Astrocyte (in vitro differentiated cells and primary cell): ENCODE data around the gene YOD1. TPM values are rescaled to one million over a fixed set of nuclear protein-coding genes. Genes with fewer than 3 reads are reported as not detected.

ENCODE experiments used
- DNase-seq: peaks from one replicate; pipeline ENCODE4 v3.0.0-alpha.2; 2010; ENCODE audit warnings: low read depth
- FAIRE-seq: peaks from 2 replicates; lab custom pipeline; 2011; peaks lifted over from hg19 to GRCh38; lab: Jason Lieb, UNC
- H2AFZ ChIP-seq: 2 replicates; pipeline ENCODE4 v1.6.0; 2012; ENCODE audit warnings: low read depth, low read length, inconsistent platforms
- H3K27ac ChIP-seq: 2 replicates; pipeline ENCODE4 v1.5.1; 2011; ENCODE audit warnings: low read depth, low read length, inconsistent platforms
- H3K27me3 ChIP-seq: 2 replicates; pipeline ENCODE4 v1.6.0; 2011; ENCODE audit warnings: low read length, inconsistent platforms; ENCODE audit not compliant: insufficient read depth
- H3K36me3 ChIP-seq: 2 replicates; pipeline ENCODE4 v1.5.1; 2011; ENCODE audit warnings: low read length, inconsistent platforms; ENCODE audit not compliant: insufficient read depth
- H3K4me1 ChIP-seq: 2 replicates; pipeline ENCODE4 v1.5.1; 2011; ENCODE audit warnings: low read length, inconsistent platforms; ENCODE audit not compliant: insufficient read depth
- H3K4me2 ChIP-seq: 2 replicates; pipeline ENCODE4 v1.6.0; 2012; ENCODE audit warnings: low read length, inconsistent platforms
- H3K4me3 ChIP-seq: 2 replicates; pipeline ENCODE4 v1.5.1; 2011; ENCODE audit warnings: low read depth, mild to moderate bottlenecking, low read length, inconsistent platforms; ENCODE audit not compliant: insufficient read depth
- H3K79me2 ChIP-seq: 2 replicates; pipeline ENCODE4 v1.6.0; 2012; ENCODE audit warnings: mild to moderate bottlenecking, low read length, inconsistent platforms; ENCODE audit not compliant: insufficient read depth
- H3K9ac ChIP-seq: 2 replicates; pipeline ENCODE4 v1.6.0; 2012; ENCODE audit warnings: mild to moderate bottlenecking, low read length, inconsistent platforms
- H3K9me3 ChIP-seq: 2 replicates; pipeline ENCODE4 v1.5.1; 2012; ENCODE audit warnings: low read depth, mild to moderate bottlenecking, low read length, inconsistent platforms; ENCODE audit not compliant: insufficient read depth
- H4K20me1 ChIP-seq: 2 replicates; pipeline ENCODE4 v1.6.0; 2012; ENCODE audit warnings: low read length, inconsistent platforms; ENCODE audit not compliant: insufficient read depth
- H3K27ac Mint-ChIP-seq: one replicate; pipeline ENCODE4 v1.8.0; 2021; ENCODE audit warnings: mild to moderate bottlenecking, mixed read lengths; ENCODE audit not compliant: unreplicated experiment
- H3K27me3 Mint-ChIP-seq: one replicate; pipeline ENCODE4 v1.8.0; 2021; ENCODE audit warnings: low read depth, mixed read lengths; ENCODE audit not compliant: unreplicated experiment
- H3K36me3 Mint-ChIP-seq: one replicate; pipeline ENCODE4 v1.8.0; 2021; ENCODE audit warnings: low read depth, mixed read lengths; ENCODE audit not compliant: unreplicated experiment
- H3K4me1 Mint-ChIP-seq: one replicate; pipeline ENCODE4 v1.8.0; 2021; ENCODE audit warnings: low read depth, mixed read lengths; ENCODE audit not compliant: unreplicated experiment
- H3K4me3 Mint-ChIP-seq: one replicate; pipeline ENCODE4 v1.8.0; 2021; ENCODE audit warnings: mild to moderate bottlenecking, moderate library complexity, mixed read lengths; ENCODE audit not compliant: unreplicated experiment
- H3K9me3 Mint-ChIP-seq: one replicate; pipeline ENCODE4 v1.8.0; 2021; ENCODE audit warnings: mild to moderate bottlenecking, mixed read lengths; ENCODE audit not compliant: unreplicated experiment
- EZH2 ChIP-seq: IDR thresholded peaks from 2 replicates; pipeline ENCODE4 v1.6.1; 2012; ENCODE audit warnings: mild to moderate bottlenecking, low read length, inconsistent platforms; ENCODE audit not compliant: insufficient read depth
- total RNA-seq: library from RNA; stranded (reverse); gene quantifications from 2 replicates; pipeline ENCODE4 v1.2.1, GENCODE V29; 2021
- TF ChIP-seq, protein P1 (sequence below): IDR thresholded peaks from 2 replicates; pipeline ENCODE4 v1.5.1; 2011; ENCODE audit warnings: low read depth, mild to moderate bottlenecking, inconsistent platforms, low read length, moderate library complexity; ENCODE audit not compliant: insufficient read depth

YOD1 gene
- total RNA-seq, 1 donor from 2014 or later, result 14.8 TPM

- Histone ChIP-seq H3K9ac (no peak overlapping the region), H3K27ac (no peak overlapping the region), H3K79me2 (no peaks in the 10 kb centered on the region), H3K36me3 (no peaks in the 10 kb centered on the region), H3K4me2 (no peak overlapping the region), H3K27me3 (no peaks in the 10 kb centered on the region), H3K9me3 (no peaks in the 10 kb centered on the region), H3K4me3 (no peak overlapping the region), H3K4me1 (no peaks in the 10 kb centered on the region), H2AFZ (no peak overlapping the region), H4K20me1 (no peaks in the 10 kb centered on the region)
- H3K27me3 Mint-ChIP-seq, result no peaks in the 10 kb centered on the region
- DNase-seq, result no peak
- TF ChIP-seq, protein P1, sequence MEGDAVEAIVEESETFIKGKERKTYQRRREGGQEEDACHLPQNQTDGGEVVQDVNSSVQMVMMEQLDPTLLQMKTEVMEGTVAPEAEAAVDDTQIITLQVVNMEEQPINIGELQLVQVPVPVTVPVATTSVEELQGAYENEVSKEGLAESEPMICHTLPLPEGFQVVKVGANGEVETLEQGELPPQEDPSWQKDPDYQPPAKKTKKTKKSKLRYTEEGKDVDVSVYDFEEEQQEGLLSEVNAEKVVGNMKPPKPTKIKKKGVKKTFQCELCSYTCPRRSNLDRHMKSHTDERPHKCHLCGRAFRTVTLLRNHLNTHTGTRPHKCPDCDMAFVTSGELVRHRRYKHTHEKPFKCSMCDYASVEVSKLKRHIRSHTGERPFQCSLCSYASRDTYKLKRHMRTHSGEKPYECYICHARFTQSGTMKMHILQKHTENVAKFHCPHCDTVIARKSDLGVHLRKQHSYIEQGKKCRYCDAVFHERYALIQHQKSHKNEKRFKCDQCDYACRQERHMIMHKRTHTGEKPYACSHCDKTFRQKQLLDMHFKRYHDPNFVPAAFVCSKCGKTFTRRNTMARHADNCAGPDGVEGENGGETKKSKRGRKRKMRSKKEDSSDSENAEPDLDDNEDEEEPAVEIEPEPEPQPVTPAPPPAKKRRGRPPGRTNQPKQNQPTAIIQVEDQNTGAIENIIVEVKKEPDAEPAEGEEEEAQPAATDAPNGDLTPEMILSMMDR, result no peak
- TF ChIP-seq EZH2, result no peak
- peaks cover 6% of the 10 kb centered on the region for H3K4me1 Mint-ChIP-seq
- FAIRE-seq, result no peak
- H3K4me3 Mint-ChIP-seq, result no peak overlapping the region
- no peaks in the 10 kb centered on the region for H3K36me3 Mint-ChIP-seq
- no peaks in the 10 kb centered on the region for H3K9me3 Mint-ChIP-seq
- H3K27ac Mint-ChIP-seq, result no peak overlapping the region
Measured at GRCh38 chr1:207000651-207001291, 50.2 kb downstream of the YOD1 start.

DNA sequence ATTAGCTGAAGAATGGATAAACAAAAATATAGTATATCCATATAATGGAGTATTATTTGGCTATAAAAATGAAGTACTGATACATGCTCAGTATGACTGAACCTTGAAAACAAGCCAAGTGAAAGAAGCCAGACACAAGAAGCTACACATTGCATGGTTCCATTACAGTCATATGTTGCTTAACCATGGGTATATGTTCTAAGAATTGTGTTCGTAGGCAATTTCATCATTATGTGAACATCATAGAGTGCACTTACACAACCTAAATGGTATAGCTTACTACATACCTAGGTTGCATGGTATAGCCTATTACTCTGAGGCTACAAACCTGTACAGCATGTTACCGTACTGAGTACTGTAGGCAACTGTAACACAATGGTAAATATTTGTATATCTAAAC lies 52.2 kb downstream of the YOD1 start:
- H3K4me2 ChIP-seq, result no peak overlapping the region
- no peaks in the 10 kb centered on the region for H3K4me1 Mint-ChIP-seq
- FAIRE-seq, result no peak
- no peaks in the 10 kb centered on the region for H3K4me1 ChIP-seq
- no peaks in the 10 kb centered on the region for H3K9me3 Mint-ChIP-seq
- TF ChIP-seq EZH2, result no peak
- TF ChIP-seq, protein P1, result no peak
- DNase-seq, result no peak
- no peak overlapping the region for H3K27ac Mint-ChIP-seq
- H3K27me3 Mint-ChIP-seq, result no peaks in the 10 kb centered on the region
- H3K27ac ChIP-seq, result no peak overlapping the region
- H2AFZ ChIP-seq, result no peak overlapping the region
- no peaks in the 10 kb centered on the region for H3K79me2 ChIP-seq
- H3K27me3 ChIP-seq, result no peaks in the 10 kb centered on the region
- H3K36me3 Mint-ChIP-seq, result no peaks in the 10 kb centered on the region
- no peak overlapping the region for H3K4me3 Mint-ChIP-seq
- H3K9me3 ChIP-seq, result no peaks in the 10 kb centered on the region
- H3K9ac ChIP-seq, result no peak overlapping the region
- no peak overlapping the region for H3K4me3 ChIP-seq
- no peaks in the 10 kb centered on the region for H4K20me1 ChIP-seq
- no peaks in the 10 kb centered on the region for H3K36me3 ChIP-seq

Other genes starting within 250 kb of the YOD1 start
- gene IL20, start 185.6 kb downstream of the YOD1 start, total RNA-seq, result not detected in 2 replicates
- gene IL24, start 153.8 kb downstream of the YOD1 start, total RNA-seq, result not detected in 2 replicates
- gene FCMR, start 129.3 kb downstream of the YOD1 start, total RNA-seq, result 0.55 and 0.73 TPM in 2 replicates
- not detected in 2 replicates for gene PIGR, start 104.7 kb downstream of the YOD1 start, total RNA-seq
- gene FCAMR, start 80.7 kb downstream of the YOD1 start, total RNA-seq, result not detected in 2 replicates
- 0.14 and 0.86 TPM in 2 replicates for gene C1orf116, start 18.5 kb downstream of the YOD1 start, total RNA-seq
- 6.2 and 6.9 TPM in 2 replicates for gene PFKFB2, start 2.1 kb upstream of the YOD1 start, total RNA-seq
- 0.25 and 0.36 TPM in 2 replicates for gene C4BPB, start 37.7 kb upstream of the YOD1 start, total RNA-seq
- not detected in 2 replicates for gene C4BPA, start 53.0 kb upstream of the YOD1 start, total RNA-seq